ENCODE measurements around the gene CCDC24. TPM values are rescaled to one million over a fixed set of nuclear protein-coding genes. Genes with fewer than 3 reads are reported as not detected.

Gene CCDC24
- total and polyA plus RNA-seq, 2 of the 13 experiments (the other 11 are each of a cell fraction or from before 2014, with no cell fraction given), result 1.4 to 2.9 TPM

- TF ChIP-seq ZNF512B (CRISPR knock-in tag; IDR thresholded peaks at IDR 0.05; ENCODE audit: borderline replicate concordance) (no peak), ASH2L (IDR thresholded peaks at IDR 0.05; ENCODE audit: insufficient read length, low read depth, low read length) (no peak), SKIL (CRISPR knock-in tag; IDR thresholded peaks at IDR 0.05; ENCODE audit: borderline replicate concordance) (no peak), CBFB (CRISPR knock-in tag; IDR thresholded peaks at IDR 0.05) (no peak), ZSCAN9 (CRISPR knock-in tag; IDR thresholded peaks at IDR 0.05; ENCODE audit: borderline replicate concordance) (no peak), MYPOP (CRISPR knock-in tag; IDR thresholded peaks at IDR 0.05) (0 out of 2 replicates have a peak, but pooled peaks have one; percentile 33), RAD51 (IDR thresholded peaks at IDR 0.05; ENCODE audit: borderline replicate concordance) (no peak), BRD4 (CRISPR knock-in tag; IDR thresholded peaks at IDR 0.05) (no peak), ATF3 (CRISPR knock-in tag; IDR thresholded peaks at IDR 0.05) (no peak), HHEX (CRISPR knock-in tag; IDR thresholded peaks at IDR 0.05) (no peak), HIVEP1 (CRISPR knock-in tag; IDR thresholded peaks at IDR 0.05) (no peak), ZNF430 (CRISPR knock-in tag; IDR thresholded peaks at IDR 0.05) (no peak), PBX2 (CRISPR knock-in tag; IDR thresholded peaks at IDR 0.05) (no peak), ATF2 (CRISPR knock-in tag; IDR thresholded peaks at IDR 0.05) (0 out of 2 replicates have a peak, but pooled peaks have one; percentile 31), MXD3 (CRISPR knock-in tag; IDR thresholded peaks at IDR 0.05) (peak; percentile 26; the same call in 1 of the 2 replicates), PHF8 (CRISPR knock-in tag; IDR thresholded peaks at IDR 0.05) (peak; percentile 55), ZFX (CRISPR knock-in tag; IDR thresholded peaks at IDR 0.05; ENCODE audit: low read depth) (peak; percentile 91), SIN3B (IDR thresholded peaks at IDR 0.05; ENCODE audit: low read length) (no peak), RFX1 (IDR thresholded peaks at IDR 0.05) (no peak), REPIN1 (CRISPR knock-in tag; IDR thresholded peaks at IDR 0.05; ENCODE audit: borderline replicate concordance, low read depth) (no peak)
Observed at GRCh38 chr1:44031252-44032169, 40.1 kb downstream of the CCDC24 start, which contains the start of gene SLC6A9 (continued).

All from HepG2 (cell line).